AG09309 (cell line): Measurements from ENCODE around the gene ZFPM1.

Source experiments
- DNase-seq: peaks from one replicate; pipeline ENCODE4 v3.0.0-alpha.2; 2010; ENCODE audit warnings: low read depth
- H3K4me3 ChIP-seq: 2 replicates; pipeline ENCODE4 v1.5.1; 2011; ENCODE audit warnings: mild to moderate bottlenecking, low read depth, low read length, moderate library complexity; ENCODE audit not compliant: control insufficient read depth
- TF ChIP-seq, protein P1 (sequence below): IDR thresholded peaks from 2 replicates; pipeline ENCODE4 v1.5.1; 2011; ENCODE audit warnings: mild to moderate bottlenecking, low read depth, low read length, inconsistent platforms; ENCODE audit not compliant: insufficient read depth, control insufficient read depth; ENCODE audit errors: missing control alignments

The ZFPM1 gene

DNA sequence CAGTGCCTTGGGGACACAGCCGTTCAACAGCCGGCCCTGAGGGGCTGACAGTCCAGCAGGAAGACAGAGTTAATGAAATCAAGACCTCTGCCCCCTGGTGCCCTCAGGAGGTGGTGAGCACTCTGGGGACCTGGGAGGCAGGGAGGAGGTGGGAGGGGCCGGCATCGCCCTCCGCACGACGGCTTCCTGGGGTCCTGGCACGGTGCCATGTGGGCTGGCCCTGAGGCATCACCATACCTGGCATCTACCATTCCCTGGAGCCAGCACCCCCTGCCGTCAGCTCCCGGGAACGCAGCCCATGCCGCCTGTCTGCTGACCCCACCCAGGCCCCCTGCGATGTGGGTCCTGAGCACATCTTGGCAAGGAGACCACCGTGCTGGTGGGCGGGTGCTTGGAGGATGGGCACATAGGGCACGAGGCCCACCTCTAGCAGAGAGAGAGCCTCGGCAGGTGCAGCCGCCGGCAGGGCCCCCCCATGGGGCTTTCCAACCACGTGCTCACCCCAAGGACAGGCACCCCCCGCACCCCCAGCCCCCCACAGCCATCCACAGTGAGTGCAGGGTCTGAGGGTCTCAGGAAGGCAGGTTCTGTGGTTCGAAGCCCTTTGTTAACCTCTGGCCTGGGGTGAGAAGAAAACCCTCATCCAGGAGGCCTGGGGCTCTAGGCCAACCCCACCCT is 52.5 kb downstream of the ZFPM1 start:
- TF ChIP-seq, protein P1, sequence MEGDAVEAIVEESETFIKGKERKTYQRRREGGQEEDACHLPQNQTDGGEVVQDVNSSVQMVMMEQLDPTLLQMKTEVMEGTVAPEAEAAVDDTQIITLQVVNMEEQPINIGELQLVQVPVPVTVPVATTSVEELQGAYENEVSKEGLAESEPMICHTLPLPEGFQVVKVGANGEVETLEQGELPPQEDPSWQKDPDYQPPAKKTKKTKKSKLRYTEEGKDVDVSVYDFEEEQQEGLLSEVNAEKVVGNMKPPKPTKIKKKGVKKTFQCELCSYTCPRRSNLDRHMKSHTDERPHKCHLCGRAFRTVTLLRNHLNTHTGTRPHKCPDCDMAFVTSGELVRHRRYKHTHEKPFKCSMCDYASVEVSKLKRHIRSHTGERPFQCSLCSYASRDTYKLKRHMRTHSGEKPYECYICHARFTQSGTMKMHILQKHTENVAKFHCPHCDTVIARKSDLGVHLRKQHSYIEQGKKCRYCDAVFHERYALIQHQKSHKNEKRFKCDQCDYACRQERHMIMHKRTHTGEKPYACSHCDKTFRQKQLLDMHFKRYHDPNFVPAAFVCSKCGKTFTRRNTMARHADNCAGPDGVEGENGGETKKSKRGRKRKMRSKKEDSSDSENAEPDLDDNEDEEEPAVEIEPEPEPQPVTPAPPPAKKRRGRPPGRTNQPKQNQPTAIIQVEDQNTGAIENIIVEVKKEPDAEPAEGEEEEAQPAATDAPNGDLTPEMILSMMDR: peak; percentile 50
- DNase-seq: no peak
- H3K4me3 ChIP-seq: no peak overlapping the region

DNA sequence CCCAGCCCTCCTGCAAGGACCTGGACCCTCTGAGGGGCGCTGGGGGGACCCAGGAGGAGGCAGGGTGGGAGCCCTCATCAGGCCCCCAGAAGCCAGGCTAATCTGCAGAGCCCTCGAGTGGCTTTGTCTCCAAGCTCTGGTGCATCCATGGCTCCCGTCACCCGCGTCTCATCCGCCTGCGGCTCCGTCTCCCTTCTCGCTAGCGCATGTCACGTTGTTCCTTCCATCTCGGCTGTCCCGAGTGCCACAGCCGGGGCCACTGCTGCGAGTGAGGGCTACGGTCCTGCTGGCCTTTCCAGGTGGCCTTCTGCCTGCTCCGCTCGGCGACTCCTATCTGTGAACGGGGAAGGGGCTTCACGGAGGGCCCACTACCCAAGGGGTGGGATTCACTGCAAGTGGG is 53.6 kb downstream of the ZFPM1 start:
- H3K4me3 ChIP-seq: no peak overlapping the region
- no peak for DNase-seq
- TF ChIP-seq, protein P1: no peak

DNA sequence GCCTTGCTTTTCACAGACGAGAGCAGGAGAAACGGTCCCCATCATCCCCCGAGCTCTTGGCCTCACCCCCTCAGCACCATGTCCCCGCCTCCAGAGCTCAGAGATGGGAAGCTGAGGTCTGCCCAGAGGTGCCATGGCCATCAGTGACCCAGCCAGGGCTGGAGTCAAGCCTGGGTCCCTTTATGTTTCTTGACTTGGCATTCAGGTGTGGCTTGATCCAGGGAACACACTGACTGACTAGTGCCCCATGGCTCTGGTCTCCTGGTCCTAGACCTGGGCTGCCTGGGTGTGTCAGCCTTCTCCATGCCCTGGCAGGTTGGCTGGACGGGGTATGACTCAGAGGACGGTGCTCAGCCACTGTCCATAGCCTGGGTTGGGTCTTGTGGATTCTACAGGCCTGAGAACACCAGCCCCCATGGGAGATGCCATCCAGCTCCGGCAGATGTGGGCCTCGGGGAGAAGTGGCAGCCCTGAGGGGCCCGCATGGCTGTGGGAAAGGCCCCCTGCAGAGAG is 54.2 kb downstream of the ZFPM1 start:
- no peak for DNase-seq
- TF ChIP-seq, protein P1: no peak
- no peak overlapping the region for H3K4me3 ChIP-seq

DNA sequence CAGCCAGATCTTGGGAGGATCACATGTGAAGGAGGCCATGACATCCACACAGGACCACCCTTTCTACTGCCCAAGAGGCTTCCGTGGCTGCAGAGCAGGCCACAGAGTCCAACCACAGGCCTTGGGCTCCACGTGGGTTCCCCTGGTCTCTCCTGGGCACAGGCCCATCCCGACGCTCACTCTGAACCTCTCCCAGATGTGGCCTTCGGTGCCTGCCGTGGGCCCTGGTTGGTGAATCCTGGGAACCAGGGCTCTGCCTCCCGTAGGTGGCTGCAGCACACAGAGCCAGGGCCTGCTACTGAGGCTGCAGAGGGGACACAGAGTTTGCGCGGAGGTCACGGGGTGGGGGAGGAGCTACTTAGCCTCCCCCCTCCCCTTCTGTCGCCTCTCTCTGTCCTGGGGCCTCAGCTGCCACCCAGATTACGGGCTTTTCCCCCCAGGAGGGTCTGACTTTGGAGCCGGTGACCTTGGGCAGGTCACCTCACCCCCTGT is 55.3 kb downstream of the ZFPM1 start:
- TF ChIP-seq, protein P1: no peak
- H3K4me3 ChIP-seq: no peak overlapping the region
- DNase-seq: no peak

DNA sequence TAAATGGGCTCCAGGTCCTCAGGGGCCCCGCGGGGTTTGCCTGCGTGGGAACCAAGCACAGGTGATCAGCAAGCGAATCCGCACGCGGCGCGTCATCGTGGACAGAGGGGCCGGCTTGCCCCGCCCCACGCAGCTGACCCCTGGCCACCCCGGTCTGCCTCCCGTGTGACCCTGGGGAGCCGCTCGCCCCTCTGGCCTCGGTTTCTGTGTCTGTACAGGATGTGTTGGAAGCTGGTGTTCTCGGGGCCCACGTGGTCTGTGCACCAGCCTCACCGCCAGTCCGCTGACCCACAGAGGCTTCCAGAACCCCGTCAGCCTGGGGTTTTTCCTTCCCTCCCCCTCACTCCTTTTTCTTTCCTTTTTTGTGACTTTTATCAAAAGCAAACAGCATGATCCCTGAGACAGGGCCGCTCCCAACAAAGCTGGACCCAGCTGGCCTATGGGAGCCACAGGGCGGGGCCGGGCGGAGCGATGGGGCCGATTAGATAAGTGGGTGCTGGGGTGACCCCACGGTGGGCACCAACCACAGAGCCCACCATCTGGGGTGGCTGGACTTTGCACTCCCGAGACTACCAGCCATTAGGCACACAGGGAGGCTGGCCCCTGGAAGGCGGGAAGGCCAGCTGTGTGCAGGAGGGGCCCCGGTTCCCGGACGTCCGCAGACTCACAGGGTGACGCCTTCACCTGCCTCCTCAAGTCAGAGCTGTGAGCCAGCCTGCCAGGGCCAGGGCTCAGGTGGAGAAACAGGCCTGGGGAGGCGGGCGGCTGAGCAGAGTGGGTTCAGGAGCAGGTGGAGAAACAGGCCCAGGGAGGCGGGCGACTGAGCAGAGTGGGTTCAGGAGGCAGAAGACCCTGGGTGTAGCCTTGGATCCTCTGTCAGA is 56.0 kb downstream of the ZFPM1 start:
- H3K4me3 ChIP-seq: no peak overlapping the region
- DNase-seq: no peak
- TF ChIP-seq, protein P1: no peak

DNA sequence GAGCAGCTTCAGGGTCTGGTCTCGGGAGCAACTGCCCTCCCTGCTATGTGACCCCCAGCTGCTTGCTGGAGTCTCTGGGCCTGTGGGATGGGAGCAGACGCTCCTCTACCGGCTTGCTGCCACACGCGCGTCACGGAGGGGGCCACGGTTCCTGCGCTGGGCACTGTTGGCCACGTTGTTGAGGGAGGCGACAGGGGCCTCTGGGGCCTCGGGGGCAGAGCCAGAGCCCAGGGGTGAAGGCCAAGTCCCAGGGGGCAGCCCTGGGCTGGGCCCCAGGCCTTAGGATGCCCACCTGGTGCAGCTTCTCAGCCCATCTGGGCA is 56.6 kb downstream of the ZFPM1 start:
- no peak for DNase-seq
- no peak overlapping the region for H3K4me3 ChIP-seq
- TF ChIP-seq, protein P1: no peak
